GM11168 (cell line): ENCODE results near the gene AFF2.
"Not testable (repeated sequence)": the region's sequence is repeated elsewhere in the genome, so short reads cannot be mapped to it uniquely, and the experiment has no call there.

ENCODE experiments used
- in situ Hi-C: fragments of 300-500 bp; cut with MboI; formaldehyde crosslinking; loops from one replicate; pipeline ENCODE4 v1.12.0; 2022; ENCODE audit warnings: low sequenced_read_pairs; ENCODE audit not compliant: unreplicated experiment

AFF2 gene

DNA sequence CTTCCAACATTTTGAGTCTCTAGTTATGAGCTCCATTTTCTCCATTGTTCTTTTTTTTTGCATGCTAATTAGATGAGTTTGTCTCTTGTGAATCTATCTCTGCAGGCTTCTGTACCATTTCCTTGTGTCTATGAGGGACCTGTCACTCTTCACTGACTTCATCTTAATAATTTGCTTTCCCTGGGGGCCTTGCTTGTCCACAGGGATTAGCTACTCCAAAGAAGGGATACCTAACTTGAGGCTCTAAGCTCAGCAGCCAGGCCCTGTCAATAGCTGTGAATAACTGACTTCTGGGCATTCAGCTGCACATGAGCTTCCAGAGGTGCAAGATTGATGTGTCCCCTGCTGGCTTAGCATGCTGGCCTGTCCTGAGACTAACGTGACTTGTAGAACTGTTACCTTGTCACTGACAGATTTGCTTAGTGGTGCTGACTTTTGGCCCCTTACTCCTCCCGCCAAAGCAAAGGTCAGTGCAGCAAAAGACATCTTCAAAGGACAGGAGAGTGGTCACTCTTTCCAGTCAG lies 124.6 kb downstream of the AFF2 start:
- in situ Hi-C loops = no loop called here

- in situ Hi-C loops = no loop called here
Observed at GRCh38 chrX:148628621-148629020, 128.2 kb downstream of the AFF2 start.

GRCh38 chrX:148629434-148629833 lies 129.0 kb downstream of the AFF2 start:
- in situ Hi-C loops = no loop called here

- in situ Hi-C loops = no loop called here
Observed at GRCh38 chrX:148632444-148632843, 132.0 kb downstream of the AFF2 start.

GRCh38 chrX:148633218-148633908 lies 132.9 kb downstream of the AFF2 start:
- in situ Hi-C loops = no loop called here

DNA sequence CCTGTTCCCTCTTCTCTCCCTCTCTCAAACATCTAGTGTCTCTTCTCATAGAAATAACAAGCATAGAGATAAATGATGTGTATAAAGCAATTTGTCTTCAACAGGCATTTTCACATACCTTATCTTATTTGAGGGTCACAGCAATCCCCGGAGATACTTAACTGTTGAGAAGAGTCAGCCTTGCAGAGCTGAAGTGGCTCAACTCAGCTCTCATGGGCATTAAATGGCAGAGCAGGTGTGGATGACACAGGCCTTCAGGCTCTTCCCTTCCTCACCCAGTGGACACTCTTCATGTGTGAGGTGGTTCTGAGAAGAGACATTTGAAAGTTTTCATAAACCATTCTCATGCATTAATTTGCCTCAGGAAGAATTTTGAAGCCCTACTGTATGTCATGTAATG lies 134.2 kb downstream of the AFF2 start:
- in situ Hi-C loops = no loop called here

DNA sequence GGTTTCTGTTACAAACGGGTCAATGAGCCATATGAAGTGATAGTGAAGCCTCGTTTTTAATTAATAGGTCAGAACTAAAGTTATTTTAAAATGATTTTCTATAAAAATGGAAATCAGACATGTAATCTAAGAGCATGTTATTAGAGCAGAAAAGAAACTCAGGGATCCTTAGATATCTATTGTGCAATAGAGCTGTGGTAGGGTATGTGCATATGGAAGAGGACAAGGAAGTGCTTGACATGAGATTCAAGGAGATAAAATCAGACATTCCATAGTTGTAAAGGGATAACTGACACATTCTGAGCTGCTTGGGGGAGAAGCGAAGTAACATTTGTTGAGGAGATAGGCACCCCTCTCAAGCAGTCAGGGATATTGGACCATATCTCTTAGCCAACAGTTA lies 143.0 kb downstream of the AFF2 start:
- in situ Hi-C loops = no loop called here

DNA sequence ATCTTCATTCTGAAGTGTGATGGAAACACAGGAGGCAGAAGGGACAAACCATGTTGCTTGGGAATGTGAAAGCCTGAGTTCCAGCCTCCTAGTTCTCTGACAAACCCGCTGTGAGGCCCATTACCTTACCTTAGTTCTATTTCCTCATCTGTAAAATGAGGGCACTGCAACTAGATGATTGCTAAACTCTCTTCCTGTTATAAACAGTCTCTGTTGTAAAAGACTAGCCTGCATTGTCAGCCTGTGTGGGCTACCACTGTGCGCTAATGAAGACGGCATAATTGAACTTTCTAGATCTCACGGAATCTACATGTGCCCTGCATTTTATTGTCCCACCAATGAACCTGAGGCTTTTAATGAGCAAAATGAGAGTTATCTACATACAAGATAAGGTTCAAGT lies 147.2 kb downstream of the AFF2 start:
- in situ Hi-C loops = no loop called here

- in situ Hi-C loops = no loop called here
Observed at GRCh38 chrX:148649145-148649795, 148.9 kb downstream of the AFF2 start.

- in situ Hi-C loops = no loop called here
Observed at GRCh38 chrX:148658115-148658730, 157.8 kb downstream of the AFF2 start.

DNA sequence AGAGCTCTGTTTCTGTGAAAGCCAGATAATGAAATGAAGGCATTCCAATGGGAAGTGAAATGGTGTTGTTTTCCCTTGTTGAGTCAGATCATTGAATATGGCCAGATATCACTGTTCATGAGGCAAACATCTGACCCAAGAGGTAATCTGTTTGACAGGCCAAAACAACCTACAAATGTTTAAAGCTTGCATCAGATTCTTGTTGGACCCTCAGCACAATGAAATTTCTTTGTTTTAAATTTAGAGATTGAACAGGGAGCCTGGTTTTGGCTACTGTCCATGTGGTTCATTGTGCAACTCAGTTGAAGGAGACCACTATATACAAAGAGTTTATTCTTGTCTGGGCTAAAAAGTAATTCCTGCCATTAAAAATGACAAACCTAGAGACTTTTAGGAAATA lies 159.1 kb downstream of the AFF2 start:
- in situ Hi-C loops = no loop called here

GRCh38 chrX:148661035-148661434 lies 160.6 kb downstream of the AFF2 start:
- in situ Hi-C loops = no loop called here

DNA sequence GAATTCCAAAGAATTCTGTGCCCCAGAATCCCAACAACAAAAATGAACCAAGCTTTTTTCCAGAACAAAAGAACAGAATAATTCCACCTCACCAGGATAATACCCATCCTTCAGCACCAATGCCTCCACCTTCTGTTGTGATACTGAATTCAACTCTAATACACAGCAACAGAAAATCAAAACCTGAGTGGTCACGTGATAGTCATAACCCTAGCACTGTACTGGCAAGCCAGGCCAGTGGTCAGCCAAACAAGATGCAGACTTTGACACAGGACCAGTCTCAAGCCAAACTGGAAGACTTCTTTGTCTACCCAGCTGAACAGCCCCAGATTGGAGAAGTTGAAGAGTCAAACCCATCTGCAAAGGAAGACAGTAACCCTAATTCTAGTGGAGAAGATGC lies 161.6 kb downstream of the AFF2 start:
- in situ Hi-C loops = no loop called here

DNA sequence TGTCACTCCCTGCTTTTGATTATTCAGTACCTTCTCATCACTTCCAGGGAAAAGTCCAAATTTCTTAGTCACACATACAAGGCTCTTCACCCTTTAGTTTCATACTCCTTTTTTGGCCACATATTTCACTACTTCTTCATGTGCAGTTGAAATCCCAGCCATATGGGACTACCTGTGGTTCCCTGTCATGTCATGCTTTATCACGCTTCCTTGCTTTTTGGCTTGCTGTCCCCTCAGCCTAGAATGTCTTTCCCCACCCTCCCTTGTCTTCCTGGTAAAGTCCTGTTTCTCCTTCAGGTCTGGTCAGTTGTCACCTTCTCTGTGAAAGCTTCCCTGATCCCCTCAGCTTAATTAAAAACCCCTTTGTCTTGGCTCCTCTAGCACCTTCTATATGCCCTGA lies 163.8 kb downstream of the AFF2 start:
- in situ Hi-C loops = no loop called here

- in situ Hi-C loops = no loop called here
Observed at GRCh38 chrX:148664995-148665394, 164.6 kb downstream of the AFF2 start.

DNA sequence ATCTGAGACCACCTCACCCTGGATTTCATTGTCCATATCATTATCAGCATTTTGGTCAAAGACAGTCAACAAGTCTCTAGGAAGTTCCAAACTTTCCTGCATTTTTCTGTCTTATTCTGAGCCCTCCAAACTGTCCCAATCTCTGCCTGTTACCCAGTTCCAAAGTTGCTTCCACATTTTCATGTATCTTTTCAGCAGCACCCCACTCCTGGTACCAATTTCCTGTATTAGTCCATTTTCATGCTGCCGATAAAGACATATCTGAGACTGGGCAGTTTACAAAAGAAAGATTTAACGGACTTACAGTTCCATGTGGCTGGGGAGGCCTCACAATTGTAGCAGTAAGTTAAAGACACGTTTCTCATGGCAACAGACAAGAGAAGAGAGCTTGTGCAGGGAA lies 168.8 kb downstream of the AFF2 start:
- in situ Hi-C loops = not testable (repeated sequence)

- in situ Hi-C loops = no loop called here
Observed at GRCh38 chrX:148670277-148670676, 169.9 kb downstream of the AFF2 start.

DNA sequence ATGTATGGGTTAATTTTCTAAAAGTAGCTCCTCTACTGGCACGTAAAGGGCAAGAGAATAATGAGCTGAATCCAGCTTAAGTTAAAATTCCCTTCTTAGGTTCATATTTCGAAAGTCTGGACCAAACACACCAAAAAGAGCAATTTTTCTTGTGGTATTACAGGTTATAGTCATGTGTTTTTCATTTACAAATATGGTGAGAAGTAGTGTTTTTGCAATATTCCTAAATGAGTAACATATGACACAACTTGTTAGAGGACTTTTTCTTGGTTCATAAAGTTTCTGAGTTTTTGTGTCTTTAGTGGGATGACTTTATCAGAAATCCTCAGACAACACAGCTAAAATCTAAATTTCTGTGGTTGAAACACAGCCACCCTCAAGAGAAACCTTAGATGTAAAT lies 172.1 kb downstream of the AFF2 start:
- in situ Hi-C loops = no loop called here

- in situ Hi-C loops = no loop called here
Observed at GRCh38 chrX:148681605-148682004, 181.2 kb downstream of the AFF2 start.

DNA sequence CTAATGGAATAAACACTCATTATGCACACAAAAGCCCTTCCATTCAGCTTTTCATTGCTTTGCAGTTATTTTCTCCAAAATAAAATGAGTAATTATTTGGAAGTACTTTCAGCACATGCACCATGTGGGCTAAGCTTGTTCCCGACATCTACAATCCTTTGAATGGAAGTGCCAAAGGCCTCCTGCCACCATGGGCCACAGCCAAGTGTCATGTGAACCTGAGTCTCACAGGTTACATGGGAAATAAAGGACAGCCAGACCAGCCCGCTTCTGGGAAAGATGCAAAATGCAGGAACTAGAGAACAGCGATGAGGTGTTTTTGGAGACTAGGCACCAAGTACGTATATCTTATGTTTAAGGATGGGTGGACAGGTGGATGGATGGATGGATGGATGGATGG lies 181.8 kb downstream of the AFF2 start:
- in situ Hi-C loops = no loop called here

- in situ Hi-C loops = no loop called here
Observed at GRCh38 chrX:148691456-148691855, 191.0 kb downstream of the AFF2 start.

GRCh38 chrX:148695255-148695654 lies 194.8 kb downstream of the AFF2 start:
- in situ Hi-C loops = no loop called here
